ENCODE results near the gene PLPP4.

PLPP4 gene

DNA sequence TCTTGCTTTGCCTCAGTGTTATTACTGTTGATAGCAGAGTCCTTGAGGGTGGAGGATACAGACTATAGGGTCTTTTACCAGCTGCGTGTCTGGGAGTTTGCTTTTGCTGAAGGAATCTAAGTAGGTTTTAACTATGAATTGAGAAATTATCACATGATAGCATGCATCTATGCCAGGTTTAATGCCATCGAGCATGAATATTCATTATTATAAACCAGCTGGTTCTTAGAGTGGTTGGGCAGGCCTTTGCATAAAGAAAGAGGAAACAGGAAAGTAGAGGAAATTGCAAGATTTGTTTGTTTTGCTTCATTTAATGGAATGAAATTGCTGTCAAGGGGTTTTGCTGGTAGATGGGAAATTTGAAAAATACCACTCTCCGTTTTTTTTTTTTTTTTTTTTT is 70.7 kb downstream of the PLPP4 start:
- DNase-seq: no peak

DNA sequence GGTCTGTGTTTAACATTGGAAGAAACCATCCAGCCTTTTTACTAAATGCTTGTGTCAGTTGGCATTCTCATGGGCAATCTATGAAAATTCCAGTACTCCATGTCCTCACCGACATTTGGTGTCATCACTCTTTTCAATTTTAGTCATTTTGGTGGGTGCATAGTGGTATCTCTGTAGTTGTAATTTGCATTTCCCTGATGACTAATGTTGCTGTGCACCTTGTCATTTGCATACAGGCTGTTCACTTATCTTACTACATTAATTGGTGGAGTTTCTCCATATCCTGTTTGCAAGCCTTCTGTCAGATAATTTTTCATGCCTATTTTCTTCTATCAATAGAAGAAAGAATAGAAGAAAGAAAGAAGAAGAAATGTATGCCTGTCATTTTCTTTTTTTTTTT is 73.7 kb downstream of the PLPP4 start:
- DNase-seq: no peak

DNA sequence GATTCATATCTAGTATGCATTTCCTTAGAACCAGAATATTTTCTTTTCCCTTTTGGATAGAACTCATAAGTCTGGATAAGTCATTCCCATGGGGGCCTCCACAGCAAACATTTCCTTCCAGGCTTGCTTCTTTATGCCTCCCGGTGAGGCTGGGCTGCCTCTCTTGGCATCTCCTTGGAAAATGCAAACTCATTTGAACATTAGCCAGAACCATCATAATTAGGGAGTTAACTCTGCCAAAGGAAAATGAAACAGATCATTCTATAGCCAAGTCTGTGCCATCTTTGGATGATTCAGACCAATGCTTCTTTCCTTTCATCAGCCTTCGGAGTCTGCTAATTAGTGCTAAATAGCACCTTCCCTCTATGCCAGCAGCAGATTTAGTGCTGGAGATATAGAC is 81.1 kb downstream of the PLPP4 start:
- no peak for DNase-seq

DNA sequence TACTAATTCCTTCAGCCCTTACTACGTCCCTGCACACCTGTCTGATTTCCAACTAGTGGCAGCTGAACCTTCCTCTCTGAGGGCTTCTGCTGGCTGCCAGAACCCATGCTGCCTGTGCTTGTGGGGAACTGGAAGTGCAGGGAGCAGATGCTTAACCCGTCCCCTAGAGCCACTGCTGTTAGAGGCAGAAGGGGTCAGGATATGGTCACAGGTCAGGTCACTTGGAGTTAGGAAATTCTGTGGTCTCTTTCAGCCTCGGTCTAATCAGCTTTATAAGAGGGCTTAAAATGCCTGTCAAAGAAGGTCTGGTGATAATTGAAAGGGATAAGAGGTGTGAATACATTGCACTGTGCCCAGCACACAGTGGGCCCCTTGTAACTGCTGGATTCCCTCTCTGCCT is 82.0 kb downstream of the PLPP4 start:
- no peak for DNase-seq

DNA sequence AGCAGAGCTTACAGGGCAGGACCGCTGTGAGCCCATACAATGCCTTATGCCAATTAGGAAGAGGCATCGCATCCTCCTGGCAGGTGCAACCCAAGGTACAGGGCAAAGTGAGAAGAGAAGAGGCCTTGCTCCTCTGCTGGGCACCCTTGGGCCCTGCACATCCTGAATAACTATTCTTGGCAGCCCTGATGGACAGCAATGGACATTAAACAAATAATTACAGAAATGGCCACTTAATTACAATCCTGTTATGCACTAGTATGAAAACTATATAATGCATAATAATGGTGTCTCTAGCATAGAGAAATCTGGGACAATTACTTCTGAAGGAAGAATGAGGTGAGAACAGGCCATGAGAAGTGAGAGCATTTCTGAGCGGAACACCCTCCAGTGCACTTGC is 83.5 kb downstream of the PLPP4 start:
- DNase-seq: no peak

DNA sequence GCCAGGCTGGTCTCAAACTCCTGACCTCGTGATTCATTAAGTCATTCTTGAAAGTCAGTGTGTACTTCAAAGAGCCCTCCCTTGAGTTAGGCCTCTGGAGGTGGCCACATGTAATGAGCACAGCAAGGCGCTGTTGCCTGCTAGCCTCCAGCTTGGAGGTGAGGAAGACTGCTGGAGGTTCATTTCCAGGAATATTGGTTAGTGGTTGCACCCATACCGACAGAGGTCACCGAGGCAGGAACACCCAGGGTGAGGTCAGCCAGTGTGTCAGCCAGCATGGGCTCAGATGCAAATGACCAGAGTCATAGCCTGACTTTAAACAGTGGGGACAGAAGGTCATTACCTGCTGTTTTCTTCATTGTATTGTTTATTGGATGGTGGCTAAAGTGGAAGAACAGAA is 85.0 kb downstream of the PLPP4 start:
- no peak for DNase-seq

DNA sequence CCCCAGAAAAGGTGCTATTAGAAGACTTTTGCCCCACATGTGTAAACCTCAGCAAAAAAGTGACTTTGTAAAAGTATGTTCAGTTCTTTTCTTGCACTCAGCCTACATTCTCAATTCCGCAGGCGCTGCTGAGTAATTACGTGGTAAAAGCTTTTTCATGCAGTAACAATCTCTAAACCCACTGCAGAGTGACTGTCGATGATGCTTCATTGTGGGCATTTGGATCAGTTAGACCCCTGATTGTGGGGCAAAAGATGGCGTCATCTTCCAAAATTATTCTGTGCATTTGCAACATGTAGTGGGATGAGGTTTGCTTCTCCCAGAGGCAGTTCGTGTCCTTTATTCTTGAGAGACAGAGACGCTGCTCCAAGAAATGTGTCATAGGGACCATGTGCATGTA is 85.6 kb downstream of the PLPP4 start:
- DNase-seq: no peak

DNA sequence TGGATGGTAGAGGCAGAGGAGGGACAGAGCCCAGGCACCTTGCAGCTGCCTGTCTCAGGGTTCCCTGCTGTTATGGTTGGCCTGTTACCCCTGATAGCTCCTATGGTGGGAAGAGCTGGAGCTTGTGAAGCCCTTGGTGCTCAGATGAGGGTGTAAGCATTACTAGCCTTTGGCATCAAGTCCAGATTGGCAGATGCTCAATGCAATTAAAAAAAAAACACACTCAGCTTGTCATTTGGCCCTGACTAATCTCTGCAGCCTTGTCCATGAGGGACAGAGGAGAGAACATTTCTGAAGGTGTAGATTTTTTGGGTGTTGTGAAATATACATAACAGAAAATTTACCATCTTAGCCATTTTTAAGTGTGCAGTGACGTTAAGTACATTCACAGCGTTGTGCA is 86.3 kb downstream of the PLPP4 start:
- no peak for DNase-seq

DNA sequence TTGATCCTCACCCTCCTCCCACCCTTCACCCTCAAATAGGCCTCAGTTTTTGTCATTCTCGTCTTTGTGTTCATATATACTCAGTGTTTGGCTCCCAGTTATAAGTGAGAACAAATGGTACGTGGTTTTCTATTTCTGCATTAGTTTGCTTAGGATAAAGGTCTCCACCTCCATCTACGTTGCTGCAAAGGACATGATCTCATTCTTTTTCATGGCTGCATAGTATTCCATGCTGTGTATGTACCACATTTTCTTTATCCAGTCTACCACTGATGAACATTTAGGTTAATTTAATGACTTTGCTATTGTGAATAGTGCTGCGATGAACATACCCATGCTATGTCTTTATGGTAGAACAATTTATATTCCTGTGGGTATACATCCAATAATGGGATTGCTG is 91.2 kb downstream of the PLPP4 start:
- no peak for DNase-seq

DNA sequence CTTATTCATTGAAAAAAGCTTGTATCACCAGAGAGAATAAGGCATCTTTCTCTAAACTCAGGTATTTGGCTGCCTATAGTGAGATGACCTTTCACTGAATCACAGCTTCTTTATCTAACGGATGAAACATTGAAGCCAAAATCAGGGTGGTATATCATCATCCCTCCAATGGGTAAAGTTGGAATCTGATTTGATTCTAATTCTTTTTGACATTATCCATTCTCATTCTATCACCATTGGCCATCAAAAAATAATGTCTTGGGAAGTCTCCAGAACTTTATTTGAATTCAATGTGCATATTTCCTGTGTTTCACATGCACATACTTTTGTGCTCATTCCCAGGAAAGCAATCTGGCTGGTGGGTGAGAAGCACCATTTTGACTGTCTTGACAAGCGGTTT is 95.2 kb downstream of the PLPP4 start:
- no peak for DNase-seq

DNA sequence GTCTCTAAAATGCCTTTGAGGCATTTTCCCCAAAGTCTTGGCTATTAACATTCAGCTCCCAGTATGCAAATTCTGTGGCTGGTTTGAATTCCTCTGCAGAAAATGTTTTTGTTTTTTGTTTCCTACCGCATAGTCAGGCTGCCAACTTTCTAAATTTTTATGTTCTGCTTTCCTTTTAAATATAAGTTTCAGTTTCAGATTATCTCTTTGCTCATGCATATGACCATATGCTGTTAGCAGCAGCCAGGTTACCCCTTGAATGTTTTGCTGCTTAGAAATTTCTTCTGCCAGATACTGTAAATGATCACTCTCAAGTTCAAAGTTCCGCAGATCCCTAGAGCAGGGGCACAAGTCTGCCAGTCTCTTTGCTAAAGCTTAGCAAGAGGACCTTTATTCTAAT is 96.9 kb downstream of the PLPP4 start:
- no peak for DNase-seq

DNA sequence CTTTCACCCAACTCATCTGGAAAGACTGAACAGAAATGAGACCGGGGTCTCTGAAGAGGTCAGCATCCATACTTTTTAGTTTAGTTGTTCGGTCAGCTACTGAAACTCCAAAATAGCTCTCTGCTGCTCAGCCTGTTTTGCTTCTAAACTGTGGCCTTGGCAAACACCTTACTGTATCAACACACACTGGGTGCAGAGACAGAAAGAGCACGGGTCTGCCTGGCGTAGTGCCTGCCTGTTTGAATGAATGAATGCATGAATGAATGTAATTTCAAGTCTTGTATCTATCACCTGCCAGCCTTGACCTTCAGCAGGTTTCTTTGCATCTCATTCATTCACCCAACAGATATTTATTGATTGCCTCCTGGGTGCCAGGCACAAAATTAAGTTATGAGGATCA is 98.4 kb downstream of the PLPP4 start:
- DNase-seq: no peak

DNA sequence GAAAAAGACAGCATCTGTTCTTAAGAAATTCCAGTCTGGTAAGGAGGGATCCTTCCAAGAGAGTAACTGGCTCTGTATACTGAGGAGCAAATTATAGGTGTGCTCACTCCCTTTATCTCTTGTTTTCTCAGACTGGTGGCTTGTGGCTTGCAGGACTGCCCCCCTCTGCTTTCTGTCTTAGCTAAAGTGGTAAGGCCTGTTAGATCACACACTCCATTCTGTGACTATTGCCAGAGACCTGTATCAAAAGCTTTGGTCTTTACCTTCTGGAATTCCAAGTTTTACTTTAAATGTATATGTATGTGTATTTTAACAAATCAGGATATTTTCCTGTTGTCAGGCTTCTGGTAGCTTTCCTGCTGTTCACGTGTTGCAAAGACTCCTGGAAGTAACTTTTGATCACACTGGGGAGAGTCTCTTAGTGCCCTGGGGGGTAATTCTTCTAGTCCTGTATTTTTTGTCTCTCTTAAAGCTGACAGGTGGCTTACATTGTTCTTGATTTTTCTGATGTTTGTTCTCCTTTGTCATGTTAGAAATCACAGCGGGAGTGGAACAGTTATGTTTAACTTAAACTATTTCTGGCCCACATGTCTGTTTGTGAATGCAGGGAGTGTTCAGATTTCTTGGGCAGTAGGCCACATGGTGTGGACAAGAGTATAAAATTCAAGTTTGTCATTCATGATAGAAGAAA is 99.0 kb downstream of the PLPP4 start:
- DNase-seq: no peak

DNA sequence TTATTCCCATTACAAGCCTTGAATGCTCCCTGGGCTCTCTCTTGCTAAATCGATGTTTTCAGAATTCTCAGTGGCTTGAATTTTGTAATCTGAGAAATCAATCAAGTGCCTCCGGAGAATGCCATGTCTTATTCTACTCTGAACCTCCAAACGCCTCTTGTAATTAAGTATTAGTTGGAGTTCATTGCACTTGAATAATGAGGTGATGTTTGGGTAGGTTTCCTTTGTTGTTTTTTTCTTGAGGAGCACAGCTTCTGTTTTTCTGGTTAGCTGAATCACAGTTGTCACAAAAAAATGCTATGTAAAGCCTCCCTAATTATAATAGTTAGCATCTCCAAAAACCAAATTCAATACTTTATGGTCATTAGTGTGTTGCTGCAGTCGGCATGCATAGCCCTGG is 100.3 kb downstream of the PLPP4 start:
- DNase-seq: no peak

DNA sequence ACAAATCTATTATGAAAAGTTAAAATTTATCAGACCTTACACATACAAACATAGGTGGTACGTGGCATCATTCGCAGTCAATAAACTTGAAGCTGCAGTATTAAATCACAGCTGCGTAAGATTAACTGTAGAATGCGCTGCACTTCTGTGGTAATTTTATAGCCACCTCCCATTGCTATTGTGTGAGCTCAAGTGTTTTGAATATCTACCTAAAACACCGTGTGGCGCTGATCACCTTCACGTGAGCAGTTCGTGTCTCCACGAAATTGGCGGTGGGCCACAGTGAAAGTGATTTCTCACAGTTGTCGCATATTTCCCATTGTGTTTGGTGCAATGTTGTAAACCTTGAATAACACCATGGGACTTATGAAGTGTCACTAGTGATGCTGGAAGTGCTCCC is 102.8 kb downstream of the PLPP4 start:
- DNase-seq: no peak

DNA sequence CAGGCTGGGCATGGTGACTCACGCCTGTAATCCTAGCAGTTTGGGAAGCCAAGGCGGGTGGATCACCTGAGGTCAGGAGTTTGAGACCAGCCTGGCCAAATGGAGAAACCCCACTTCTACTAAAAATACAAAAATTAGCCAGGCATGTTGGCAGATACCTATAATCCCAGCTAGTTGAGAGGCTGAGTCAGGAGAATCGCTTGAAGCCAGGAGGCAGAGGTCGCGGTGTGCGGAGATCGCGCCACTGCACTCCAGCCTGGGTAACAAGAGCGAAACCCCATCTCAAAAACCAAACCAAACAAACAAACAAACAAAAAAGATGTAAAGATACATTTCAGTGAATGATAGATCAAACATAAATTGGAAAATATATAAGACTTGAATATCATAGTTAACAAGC is 105.9 kb downstream of the PLPP4 start:
- no peak for DNase-seq

DNA sequence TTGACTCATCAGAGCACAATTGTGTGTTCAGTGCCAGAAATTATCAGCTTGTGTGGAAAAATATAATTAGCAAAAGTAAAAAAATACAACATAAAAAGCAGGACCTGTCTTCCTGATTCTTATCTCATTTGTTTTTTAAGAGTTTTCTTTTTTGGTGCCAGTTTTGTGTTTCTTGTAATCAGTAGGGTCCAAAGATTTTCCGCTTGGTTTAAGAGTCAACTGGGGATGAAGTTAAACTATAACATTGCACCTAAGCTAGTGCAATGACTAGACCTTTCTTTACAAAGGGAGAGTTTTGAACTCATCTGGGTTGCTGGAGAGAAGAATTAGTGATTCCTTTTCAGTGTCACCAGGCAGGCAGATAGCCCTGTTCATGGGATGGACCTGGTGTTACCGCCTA is 113.4 kb downstream of the PLPP4 start:
- DNase-seq: no peak

DNA sequence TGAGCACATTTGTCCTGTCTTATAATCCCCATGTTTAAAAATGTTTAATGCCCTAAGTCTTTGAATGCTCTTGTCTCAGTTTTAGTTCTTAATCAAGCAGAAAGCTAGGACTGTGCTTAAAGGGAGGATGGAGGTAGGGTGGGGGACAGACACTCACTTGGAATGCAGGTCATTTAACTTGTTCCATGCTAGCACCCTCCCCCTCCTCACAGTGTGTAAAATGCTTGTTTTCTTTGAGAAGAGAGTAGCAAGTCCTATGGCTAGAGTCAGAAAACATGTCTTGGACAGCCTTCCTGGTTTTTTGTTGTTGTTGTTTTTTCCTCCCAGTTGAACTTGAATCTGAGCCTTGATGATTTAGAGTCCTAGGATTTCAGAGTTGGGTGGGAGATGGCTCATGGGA is 114.2 kb downstream of the PLPP4 start:
- DNase-seq: no peak

DNA sequence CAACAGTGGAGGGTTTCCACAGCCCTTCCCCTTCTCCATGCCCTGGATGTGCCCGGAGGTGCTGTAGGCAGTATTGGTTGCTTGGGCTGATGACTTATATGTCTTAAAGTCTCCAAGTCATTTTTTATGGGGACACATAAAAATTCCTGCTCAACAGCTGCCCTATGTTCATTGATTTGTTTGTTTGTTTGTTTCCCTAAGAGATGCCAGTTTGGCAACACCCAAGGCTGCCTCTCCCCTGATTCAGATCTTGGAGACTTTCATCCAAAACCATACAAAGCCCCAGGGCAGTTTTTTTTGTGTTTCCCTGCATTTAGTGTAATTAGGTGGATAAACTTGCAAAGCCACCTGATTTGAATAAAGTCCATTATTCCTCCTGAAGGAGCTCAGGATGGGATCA is 115.3 kb downstream of the PLPP4 start:
- no peak for DNase-seq

DNA sequence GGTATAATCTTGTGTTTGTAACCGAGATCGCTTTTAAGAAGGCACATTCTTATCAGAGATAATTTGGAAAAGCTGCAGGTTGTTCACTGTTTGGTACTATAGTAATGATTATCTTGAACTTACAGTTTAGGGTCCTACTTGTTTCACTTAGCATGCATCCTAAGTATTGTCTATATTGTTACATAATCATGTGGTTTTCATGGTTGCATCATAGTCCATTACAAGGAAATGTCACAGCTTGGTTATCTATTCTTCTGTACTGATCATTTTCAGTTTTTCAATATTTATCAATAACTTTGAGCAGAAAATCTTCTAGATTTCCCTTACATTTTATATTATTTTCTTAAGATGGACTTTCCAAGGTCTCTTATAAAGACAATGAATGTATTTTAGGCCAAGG is 116.3 kb downstream of the PLPP4 start:
- no peak for DNase-seq

DNA sequence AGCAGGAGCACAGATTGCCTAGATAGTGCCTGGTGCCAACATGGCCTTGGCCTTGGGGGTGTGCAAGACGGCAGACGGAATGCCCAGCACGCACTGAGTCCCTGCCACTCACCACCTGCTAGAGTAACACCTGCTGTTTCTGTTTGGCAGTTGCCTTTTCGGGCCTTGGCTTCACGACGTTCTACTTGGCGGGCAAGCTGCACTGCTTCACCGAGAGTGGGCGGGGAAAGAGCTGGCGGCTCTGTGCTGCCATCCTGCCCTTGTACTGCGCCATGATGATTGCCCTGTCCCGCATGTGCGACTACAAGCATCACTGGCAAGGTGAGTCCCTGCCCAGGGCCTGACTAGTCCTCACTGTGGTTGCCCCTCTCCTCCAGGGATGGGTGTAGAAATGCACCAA is 118.0 kb downstream of the PLPP4 start:
- DNase-seq: no peak

DNA sequence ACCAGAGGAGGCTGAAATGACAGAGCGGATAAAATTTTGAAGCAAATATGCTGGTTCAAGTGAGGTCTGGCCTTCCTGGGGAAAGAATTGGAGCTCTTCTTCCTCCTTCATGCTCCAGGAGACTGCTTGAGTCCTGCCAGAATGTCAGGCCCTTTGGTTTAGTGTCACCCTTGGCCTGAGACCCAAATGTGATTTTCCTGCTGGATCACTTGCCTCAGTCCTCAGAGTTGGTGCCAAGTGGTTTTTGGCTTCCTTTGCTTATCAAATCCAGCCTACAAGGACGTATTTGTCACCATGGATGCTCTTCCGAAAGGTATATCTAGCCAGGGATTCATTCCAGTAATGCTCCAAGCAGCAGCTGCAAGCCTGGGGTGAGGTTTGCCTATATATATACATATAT is 118.4 kb downstream of the PLPP4 start:
- no peak for DNase-seq

DNA sequence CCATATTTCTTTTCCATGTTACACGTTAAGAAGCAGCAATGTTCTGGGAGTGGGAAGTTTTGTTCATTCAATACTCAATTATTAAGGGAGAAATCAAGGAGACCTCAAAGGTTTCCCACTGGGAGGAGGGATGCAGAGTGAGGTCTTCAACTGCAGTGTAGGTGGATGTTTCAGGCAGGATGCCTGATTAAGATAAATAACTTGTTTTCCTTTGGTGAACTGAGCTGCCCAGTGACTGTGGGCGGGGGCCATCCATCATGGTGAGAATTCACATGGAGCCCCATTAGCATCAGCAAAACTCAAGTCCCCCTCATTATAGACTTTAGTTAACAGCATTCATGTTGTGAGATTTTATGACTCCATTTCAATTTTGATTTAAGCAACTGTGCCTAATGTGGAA is 121.1 kb downstream of the PLPP4 start:
- DNase-seq: no peak

DNA sequence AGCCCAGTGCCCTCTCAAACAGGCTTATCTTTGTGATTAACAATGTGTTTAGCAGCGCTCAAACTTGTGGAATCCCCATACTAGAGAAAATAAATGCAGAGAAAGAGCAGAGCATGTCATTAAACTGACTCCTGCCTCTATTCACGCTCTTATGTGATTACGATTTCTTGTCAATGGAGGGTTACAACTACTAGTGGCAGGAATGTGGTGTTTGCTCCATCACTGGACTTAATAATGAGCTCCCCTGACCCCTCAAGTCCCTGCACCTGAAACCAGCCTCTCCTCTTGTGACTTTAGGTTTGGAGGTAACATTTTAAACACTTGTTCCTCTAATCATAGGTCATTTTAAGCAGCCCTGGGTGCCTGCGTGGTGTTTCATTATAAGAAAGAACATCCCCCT is 121.9 kb downstream of the PLPP4 start:
- DNase-seq: no peak
